ENCODE measurements around the gene NMT1.

- TF ChIP-seq YY1 (IDR thresholded peaks at IDR 0.05; ENCODE audit: insufficient read depth, insufficient read length), result no peak
- no peak for TF ChIP-seq ZNF274 (IDR thresholded peaks at IDR 0.05; ENCODE audit: low read depth, low read length)
Observed at GRCh38 chr17:45102856-45103255, 41.7 kb downstream of the NMT1 start.

Data from NT2/D1 (cell line).